ENCODE measurements around the gene MYO5C. TPM values are rescaled to one million over a fixed set of nuclear protein-coding genes. Genes with fewer than 3 reads are reported as not detected.

Gene MYO5C
- total RNA-seq, 1 donor from 2014 or later, result 23.0 TPM

- no peak overlapping the region for H3K27ac Mint-ChIP-seq
- peaks cover 4% of the 10 kb centered on the region for H3K9me3 Mint-ChIP-seq
Observed at GRCh38 chr15:52318729-52319500, 23.3 kb upstream of the MYO5C start.

DNA sequence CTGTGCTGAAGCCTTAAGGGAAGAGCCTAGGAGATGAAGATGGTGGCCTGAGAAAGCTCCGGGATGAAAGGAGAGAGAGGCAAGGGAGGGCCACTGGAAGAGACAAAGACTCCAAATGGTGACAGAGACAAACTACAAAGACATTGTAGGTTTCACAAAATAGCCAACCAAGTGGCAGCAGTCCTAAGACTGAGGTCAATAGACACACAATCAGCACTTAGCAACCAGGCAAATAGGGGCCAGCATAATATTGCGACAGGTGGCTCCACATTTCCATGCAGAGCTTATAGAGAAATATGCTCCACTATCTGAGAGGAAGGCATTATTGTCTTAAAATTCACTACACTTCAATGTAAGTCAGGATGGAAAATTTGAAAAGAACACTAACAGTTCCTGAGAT, 22.1 kb upstream of the MYO5C start:
- Mint-ChIP-seq H3K4me1 (no peaks in the 10 kb centered on the region), H3K27ac (no peak overlapping the region), H3K36me3 (peaks cover 16% of the 10 kb centered on the region), H3K27me3 (ENCODE audit: low read depth) (no peaks in the 10 kb centered on the region), H3K4me3 (no peak overlapping the region), H3K9me3 (peaks cover 4% of the 10 kb centered on the region)
- no peak for DNase-seq (ENCODE audit: low spot score in 2 of 2, unreplicated experiment in 2 of 2)
- TF ChIP-seq, protein P1, sequence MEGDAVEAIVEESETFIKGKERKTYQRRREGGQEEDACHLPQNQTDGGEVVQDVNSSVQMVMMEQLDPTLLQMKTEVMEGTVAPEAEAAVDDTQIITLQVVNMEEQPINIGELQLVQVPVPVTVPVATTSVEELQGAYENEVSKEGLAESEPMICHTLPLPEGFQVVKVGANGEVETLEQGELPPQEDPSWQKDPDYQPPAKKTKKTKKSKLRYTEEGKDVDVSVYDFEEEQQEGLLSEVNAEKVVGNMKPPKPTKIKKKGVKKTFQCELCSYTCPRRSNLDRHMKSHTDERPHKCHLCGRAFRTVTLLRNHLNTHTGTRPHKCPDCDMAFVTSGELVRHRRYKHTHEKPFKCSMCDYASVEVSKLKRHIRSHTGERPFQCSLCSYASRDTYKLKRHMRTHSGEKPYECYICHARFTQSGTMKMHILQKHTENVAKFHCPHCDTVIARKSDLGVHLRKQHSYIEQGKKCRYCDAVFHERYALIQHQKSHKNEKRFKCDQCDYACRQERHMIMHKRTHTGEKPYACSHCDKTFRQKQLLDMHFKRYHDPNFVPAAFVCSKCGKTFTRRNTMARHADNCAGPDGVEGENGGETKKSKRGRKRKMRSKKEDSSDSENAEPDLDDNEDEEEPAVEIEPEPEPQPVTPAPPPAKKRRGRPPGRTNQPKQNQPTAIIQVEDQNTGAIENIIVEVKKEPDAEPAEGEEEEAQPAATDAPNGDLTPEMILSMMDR (IDR thresholded peaks at IDR 0.05; ENCODE audit: unreplicated experiment), result no peak

More at GRCh38 chr15:52318729-52319500, 23.3 kb upstream of the MYO5C start:
- no peak overlapping the region for H3K4me3 Mint-ChIP-seq
- no peak for DNase-seq (ENCODE audit: low spot score in 2 of 2, unreplicated experiment in 2 of 2)
- peaks cover 14% of the 10 kb centered on the region for H3K36me3 Mint-ChIP-seq
- no peaks in the 10 kb centered on the region for H3K27me3 Mint-ChIP-seq (ENCODE audit: low read depth)
- no peaks in the 10 kb centered on the region for H3K4me1 Mint-ChIP-seq
- TF ChIP-seq, protein P1 (IDR thresholded peaks at IDR 0.05; ENCODE audit: unreplicated experiment), result no peak

- Mint-ChIP-seq H3K9me3 (peaks cover 4% of the 10 kb centered on the region), H3K4me3 (no peak overlapping the region), H3K27ac (no peak overlapping the region), H3K4me1 (no peaks in the 10 kb centered on the region), H3K27me3 (ENCODE audit: low read depth) (no peaks in the 10 kb centered on the region), H3K36me3 (peaks cover 16% of the 10 kb centered on the region)
- DNase-seq (ENCODE audit: low spot score in 2 of 2, unreplicated experiment in 2 of 2), result no peak
- TF ChIP-seq, protein P1 (IDR thresholded peaks at IDR 0.05; ENCODE audit: unreplicated experiment), result no peak
Observed at GRCh38 chr15:52317022-52317421, 21.4 kb upstream of the MYO5C start.

- Mint-ChIP-seq H3K36me3 (peaks cover 5% of the 10 kb centered on the region), H3K4me3 (no peak overlapping the region), H3K27ac (no peak overlapping the region), H3K9me3 (no peaks in the 10 kb centered on the region), H3K4me1 (no peaks in the 10 kb centered on the region), H3K27me3 (ENCODE audit: low read depth) (no peaks in the 10 kb centered on the region)
- DNase-seq (ENCODE audit: low spot score in 2 of 2, unreplicated experiment in 2 of 2), result no peak
- TF ChIP-seq, protein P1 (IDR thresholded peaks at IDR 0.05; ENCODE audit: unreplicated experiment), result no peak
Observed at GRCh38 chr15:52309154-52309548, 13.5 kb upstream of the MYO5C start.

DNA sequence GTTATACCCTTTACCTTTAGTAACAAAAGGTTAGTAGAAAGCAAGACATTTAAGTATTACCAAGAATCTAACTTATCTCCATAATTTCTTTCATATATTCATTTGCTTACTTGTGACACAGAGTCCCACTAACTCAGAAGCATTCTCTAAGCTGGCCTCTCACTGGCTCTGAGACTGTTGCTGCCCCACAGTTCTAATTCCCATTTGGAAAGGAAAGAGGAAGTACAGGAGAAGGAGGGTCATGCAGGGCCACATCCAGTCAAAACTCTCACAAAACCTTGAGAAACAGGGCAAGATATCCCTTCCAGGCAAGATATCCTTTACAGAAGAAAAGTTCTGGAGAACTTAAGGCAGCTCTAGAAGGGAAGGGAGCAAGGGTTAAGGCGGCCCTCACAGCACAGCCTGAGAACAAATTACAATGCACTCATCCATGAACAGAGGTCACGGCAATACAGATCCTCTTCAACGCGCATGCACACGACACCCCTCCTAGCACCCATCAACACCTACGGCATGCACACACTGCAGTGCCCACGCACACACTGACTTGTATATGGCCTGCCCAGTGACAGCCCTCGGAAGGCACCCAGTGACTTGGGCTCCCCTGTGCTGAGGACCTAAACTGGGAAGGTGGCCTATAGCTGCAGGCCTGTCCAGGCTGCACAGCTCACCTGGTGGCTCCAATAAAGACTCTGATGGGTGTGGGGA, 13.0 kb upstream of the MYO5C start:
- Mint-ChIP-seq H3K27ac (no peak overlapping the region), H3K27me3 (ENCODE audit: low read depth) (no peaks in the 10 kb centered on the region), H3K36me3 (peaks cover 4% of the 10 kb centered on the region), H3K4me1 (no peaks in the 10 kb centered on the region), H3K4me3 (no peak overlapping the region), H3K9me3 (no peaks in the 10 kb centered on the region)
- TF ChIP-seq, protein P1 (IDR thresholded peaks at IDR 0.05; ENCODE audit: unreplicated experiment), result no peak
- no peak for DNase-seq (ENCODE audit: low spot score in 2 of 2, unreplicated experiment in 2 of 2)
